Stimulated activated CD8-positive, alpha-beta memory T cell treated with anti-CD3 and anti-CD28 coated beads, Interleukin-7, amount 100 ng/mL, for 1 hour (primary cell): Measurements from ENCODE around the gene COL1A2.

Experiments used
- DNase-seq, 2 donors: peaks; one replicate each; pipeline ENCODE4 v3.0.0-alpha.2; 2020; ENCODE audit warnings: low read depth in 2 of 2

The COL1A2 gene

GRCh38 chr7:94382746-94383145 is 11.9 kb upstream of the COL1A2 start:
- DNase-seq: no peak

DNA sequence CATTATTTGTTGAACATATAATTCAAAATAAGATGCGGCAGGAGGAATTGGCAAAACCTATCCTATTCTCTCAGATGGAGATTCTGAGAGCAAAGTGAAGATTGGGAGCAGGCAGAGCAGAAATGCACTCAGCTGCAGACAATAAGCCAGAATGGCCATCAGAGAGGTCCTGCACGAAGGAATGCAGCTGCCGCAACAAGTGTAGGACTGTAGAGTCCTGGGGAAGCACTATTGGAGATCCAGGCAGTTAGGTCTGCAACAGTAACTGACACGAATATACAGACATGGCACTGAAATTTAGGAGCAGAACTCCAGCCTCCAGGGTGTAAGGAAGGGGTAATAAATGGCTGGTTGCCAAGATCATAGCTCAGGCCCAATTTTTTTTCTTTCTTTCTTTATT is 10.4 kb upstream of the COL1A2 start:
- no peak for DNase-seq

- DNase-seq: no peak
Observed at GRCh38 chr7:94386416-94386815, 8.3 kb upstream of the COL1A2 start.

DNA sequence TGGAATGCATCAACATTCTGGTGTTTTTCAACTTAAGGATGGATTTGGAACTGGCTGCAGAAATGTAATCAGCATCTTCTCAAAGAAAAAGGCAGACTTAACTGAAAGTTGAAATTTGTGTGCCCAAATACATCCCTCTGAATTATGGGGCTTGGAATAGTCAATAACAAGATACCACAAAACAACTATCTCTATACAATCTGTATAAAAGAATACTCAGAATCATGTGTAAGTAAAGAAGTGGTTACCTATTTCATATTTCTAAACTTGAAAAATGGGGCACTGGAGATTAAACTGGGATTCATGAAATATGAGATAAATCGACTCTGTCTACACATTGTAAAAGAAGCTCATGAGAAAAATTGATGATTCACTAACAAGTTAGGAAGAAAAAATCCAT is 6.2 kb upstream of the COL1A2 start:
- DNase-seq: no peak

GRCh38 chr7:94389381-94389780 is 5.3 kb upstream of the COL1A2 start:
- DNase-seq: no peak

- DNase-seq: no peak
Observed at GRCh38 chr7:94391726-94392392, 2.8 kb upstream of the COL1A2 start.

- DNase-seq: no peak
Observed at GRCh38 chr7:94392393-94392786, 2.3 kb upstream of the COL1A2 start.

GRCh38 chr7:94393246-94394108 is 1.2 kb upstream of the COL1A2 start:
- DNase-seq: no peak

DNA sequence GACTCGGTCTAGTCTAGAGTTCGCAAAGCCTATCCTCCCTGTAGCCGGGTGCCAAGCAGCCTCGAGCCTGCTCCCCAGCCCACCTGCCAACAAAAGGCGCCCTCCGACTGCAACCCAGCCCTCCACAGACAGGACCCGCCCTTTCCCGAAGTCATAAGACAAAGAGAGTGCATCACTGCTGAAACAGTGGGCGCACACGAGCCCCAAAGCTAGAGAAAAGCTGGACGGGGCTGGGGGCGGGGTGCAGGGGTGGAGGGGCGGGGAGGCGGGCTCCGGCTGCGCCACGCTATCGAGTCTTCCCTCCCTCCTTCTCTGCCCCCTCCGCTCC is 622 bp upstream of the COL1A2 start:
- no peak for DNase-seq

DNA sequence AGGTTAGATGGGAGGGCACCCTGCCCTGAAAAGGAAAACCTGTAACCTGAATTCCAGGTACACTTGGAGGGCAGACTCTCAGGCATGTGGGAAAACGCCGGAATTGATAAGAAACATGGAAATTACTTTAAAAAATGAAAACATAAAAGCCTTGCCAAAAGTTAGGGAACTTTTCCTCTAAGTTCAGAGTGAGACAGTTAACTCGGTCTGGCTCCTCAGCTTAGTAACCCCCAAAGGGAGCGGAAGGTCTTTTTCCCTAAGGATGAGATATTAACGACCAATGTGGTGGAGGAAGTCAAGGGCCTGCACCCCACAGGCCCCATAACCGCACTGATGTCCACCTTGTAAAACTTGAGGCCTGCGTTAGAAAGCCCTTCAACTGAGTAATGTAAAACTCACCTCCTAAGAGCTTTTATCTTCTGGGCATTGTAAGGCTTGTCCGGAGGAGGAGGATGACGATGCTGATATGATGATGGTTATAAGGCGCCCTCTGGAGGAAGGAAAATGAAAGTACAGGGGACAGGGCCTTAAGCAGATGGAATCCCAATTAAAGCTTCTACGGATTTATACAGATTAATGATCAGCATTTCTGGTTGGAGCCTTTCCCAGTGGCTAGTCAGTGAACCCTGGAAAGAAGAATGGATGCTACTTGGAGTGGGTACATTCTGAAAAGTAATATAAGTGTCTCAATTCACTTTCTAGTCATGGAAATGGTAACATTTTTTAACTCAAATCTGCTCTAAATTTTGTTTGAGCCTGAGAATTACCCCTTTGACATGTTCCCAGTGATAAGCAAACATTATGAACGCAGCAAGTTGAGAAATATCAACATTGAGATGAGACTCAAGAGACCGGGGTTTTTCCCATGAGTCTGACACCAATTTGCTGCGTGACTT is 694 bp downstream of the COL1A2 start:
- DNase-seq: no peak

DNA sequence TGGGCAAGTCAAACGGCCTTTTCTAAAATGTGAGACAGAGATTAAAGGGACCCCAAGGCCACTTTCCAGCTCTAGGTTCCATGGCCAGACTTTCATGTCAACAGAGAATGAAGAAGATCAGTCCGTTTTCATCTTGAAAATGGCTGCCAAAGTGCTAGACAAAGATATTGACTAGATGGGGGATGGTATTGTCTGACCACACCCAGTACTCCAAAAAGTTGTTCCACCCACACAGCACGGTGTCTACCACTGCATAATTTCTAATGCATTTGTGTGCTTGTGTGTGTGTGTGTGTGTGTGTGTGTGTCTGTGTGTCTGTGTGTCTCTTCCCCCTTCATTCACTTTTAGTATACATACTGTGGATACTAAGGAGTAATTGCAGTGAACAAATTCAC is 1.3 kb downstream of the COL1A2 start:
- DNase-seq: no peak

GRCh38 chr7:94396596-94396995 is 1.9 kb downstream of the COL1A2 start:
- no peak for DNase-seq

DNA sequence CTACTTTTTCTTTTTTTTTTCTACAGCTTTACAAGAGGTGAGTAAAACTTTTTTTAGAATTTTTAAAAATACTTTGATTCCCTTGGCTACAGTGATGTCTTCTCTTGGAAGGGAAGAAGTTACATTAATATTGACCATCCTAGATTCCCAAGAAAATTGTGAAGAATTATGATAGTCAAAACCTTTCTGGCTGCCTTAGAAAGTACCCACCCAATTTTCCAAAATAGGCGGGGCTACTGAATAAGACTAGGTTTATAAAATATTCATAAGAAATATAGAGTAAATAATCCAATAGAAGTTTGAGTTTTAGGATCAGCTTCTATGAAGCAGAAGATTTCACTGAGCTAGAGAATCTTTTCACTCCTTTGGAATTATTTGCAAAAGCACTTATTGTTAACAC is 3.0 kb downstream of the COL1A2 start:
- DNase-seq: no peak

- DNase-seq: no peak
Observed at GRCh38 chr7:94398841-94399240, 4.1 kb downstream of the COL1A2 start.

DNA sequence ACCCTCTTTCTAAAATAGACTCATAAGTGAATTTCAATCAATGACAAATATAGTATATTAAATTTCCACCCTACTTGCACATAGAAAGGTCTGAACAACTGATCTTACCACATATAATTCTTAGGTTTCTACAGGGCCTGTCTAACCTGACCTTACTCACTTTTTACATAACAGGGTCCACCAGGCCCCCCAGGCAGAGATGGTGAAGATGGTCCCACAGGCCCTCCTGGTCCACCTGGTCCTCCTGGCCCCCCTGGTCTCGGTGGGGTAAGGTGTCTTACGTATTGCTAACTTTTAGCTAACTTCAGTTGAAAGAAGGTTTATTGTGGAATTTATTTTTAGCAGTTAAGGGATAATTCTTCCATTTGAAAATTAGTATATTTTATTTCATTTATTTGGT is 5.3 kb downstream of the COL1A2 start:
- DNase-seq: no peak

- DNase-seq: no peak
Observed at GRCh38 chr7:94400643-94401427, 6.1 kb downstream of the COL1A2 start.

DNA sequence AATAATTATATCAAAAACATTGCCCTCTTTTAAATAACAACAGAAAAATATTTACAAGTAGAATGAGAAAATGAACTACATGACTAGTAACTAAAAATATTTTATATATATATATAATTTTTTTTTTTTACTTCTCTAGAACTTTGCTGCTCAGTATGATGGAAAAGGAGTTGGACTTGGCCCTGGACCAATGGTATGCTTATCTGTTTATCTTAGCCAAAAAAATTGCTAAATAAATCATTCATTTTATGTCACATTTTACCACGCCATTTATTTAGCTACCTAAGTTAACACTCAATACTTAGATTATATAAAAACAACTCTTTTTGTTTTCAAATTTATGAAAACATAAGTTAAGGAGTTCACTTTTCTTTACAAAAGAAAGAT is 6.7 kb downstream of the COL1A2 start:
- DNase-seq: no peak

DNA sequence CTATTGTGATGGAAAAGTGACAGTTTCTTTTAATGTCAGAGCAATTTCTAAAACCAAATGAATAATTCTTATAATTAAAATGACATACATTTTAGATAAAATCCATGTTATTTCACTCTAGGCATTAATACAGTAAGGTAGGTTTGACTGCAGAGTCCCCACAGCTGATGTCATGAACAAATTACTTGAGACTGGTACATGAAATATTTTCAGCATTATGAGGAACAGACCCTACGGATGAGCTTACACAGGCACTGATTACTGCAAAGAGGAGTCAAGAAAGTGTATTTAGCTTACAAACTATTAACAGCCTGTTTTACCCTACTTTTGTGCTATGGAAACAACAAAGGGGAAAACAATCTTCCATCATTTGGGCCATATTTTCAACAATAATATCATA is 8.9 kb downstream of the COL1A2 start:
- DNase-seq: no peak

- DNase-seq: no peak
Observed at GRCh38 chr7:94405506-94405905, 10.8 kb downstream of the COL1A2 start.

- no peak for DNase-seq
Observed at GRCh38 chr7:94406696-94407095, 12.0 kb downstream of the COL1A2 start.

DNA sequence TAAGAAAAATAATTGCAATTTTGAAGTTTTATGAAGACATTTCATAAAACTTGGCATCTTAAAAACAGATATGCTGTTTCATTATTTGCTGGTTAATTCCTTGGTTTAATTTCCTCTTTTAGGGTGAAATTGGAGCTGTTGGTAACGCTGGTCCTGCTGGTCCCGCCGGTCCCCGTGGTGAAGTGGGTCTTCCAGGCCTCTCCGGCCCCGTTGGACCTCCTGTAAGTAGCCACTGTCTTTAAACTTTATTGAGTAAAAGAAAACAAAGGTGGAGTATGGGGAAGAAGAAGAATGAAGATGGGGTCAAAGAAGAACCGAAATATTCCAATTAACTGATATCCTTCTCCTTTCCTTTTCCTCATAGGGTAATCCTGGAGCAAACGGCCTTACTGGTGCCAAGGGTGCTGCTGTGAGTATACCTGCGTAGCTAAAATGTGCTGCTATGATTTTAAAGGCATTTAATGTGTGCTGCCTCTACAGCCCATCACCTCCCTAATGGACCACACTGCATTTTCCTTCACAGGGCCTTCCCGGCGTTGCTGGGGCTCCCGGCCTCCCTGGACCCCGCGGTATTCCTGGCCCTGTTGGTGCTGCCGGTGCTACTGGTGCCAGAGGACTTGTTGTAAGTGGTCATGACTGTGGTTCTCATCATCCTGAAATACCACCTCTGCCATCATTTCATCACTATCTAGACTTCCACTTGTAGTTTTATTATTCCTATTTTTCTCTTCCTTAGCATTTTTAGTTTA is 14.7 kb downstream of the COL1A2 start:
- no peak for DNase-seq
